ENCODE results near the gene SIGLEC10. TPM values are rescaled to one million over a fixed set of nuclear protein-coding genes. Genes with fewer than 3 reads are reported as not detected.

Gene SIGLEC10
- total and polyA plus RNA-seq, 2 experiments from 2014 or later, result 0.47 TPM; not detected in 1

GRCh38 chr19:51457351-51458013 lies 40.0 kb upstream of the SIGLEC10 start:
- Mint-ChIP-seq H3K9me3 (peaks cover 50% of the 10 kb centered on the region), H3K27me3 (ENCODE audit: insufficient read depth, low read depth, poor library complexity) (peaks cover 9% of the 10 kb centered on the region), H3K36me3 (ENCODE audit: low read depth) (peaks cover 7% of the 10 kb centered on the region), H3K4me1 (no peaks in the 10 kb centered on the region; the same call in 2 of the 3 replicates), H3K27ac (no peak overlapping the region), H3K4me3 (no peak overlapping the region)
- H3K9me2 ChIP-seq (ENCODE audit: insufficient read depth), result peaks cover 3% of the 10 kb centered on the region; the same call in 1 of the 2 replicates
- H3K27ac ChIP-seq (ENCODE audit: low read depth), result no peak overlapping the region
- H3K4me3 ChIP-seq, result no peak overlapping the region
- no peaks in the 10 kb centered on the region for H3K4me1 ChIP-seq (ENCODE audit: insufficient read depth)
- ATAC-seq, result no peak
- H3K36me3 ChIP-seq (ENCODE audit: insufficient read depth), result no peaks in the 10 kb centered on the region
- TF ChIP-seq ZNF114 (CRISPR knock-in tag; IDR thresholded peaks at IDR 0.05) (no peak), STAT1 (IDR thresholded peaks at IDR 0.05; ENCODE audit: unreplicated experiment) (no peak), ZNF462 (CRISPR knock-in tag; IDR thresholded peaks at IDR 0.05) (no peak), EZH2phosphoT487 (IDR thresholded peaks at IDR 0.05; ENCODE audit: unreplicated experiment) (no peak), EZH2 (IDR thresholded peaks at IDR 0.05; ENCODE audit: low read depth, unreplicated experiment) (no peak), REST (IDR thresholded peaks at IDR 0.05; ENCODE audit: unreplicated experiment) (no peak), ZNF331 (CRISPR knock-in tag; IDR thresholded peaks at IDR 0.05; ENCODE audit: low read depth) (no peak), NANOG (IDR thresholded peaks at IDR 0.05; ENCODE audit: borderline replicate concordance) (no peak), POLR2AphosphoS5 (IDR thresholded peaks at IDR 0.05; ENCODE audit: low read depth) (no peak), JUNB (IDR thresholded peaks at IDR 0.05; ENCODE audit: unreplicated experiment) (no peak), ETS1 (IDR thresholded peaks at IDR 0.05) (no peak), CREB1 (CRISPR knock-in tag; IDR thresholded peaks at IDR 0.05; ENCODE audit: low read depth) (no peak)
- H2AFZ ChIP-seq, result no peak overlapping the region
- H3K4me2 ChIP-seq, result no peak overlapping the region
- no peaks in the 10 kb centered on the region for H3F3A ChIP-seq (replicated peaks; ENCODE audit: low read depth)
- H3K27me3 ChIP-seq (ENCODE audit: insufficient read depth), result no peaks in the 10 kb centered on the region
- no peaks in the 10 kb centered on the region for H4K20me1 ChIP-seq (replicated peaks; ENCODE audit: insufficient read depth)
- DNase-seq (ENCODE audit: low spot score), result no peak
- no peaks in the 10 kb centered on the region for H3K79me2 ChIP-seq (replicated peaks; ENCODE audit: insufficient read depth)
